K562 (cell line): ENCODE measurements around the gene RIMKLA. TPM values are rescaled to one million over a fixed set of nuclear protein-coding genes. Genes with fewer than 3 reads are reported as not detected.

ENCODE experiments used
- ATAC-seq: fragments of 200-7000 bp; cut with Tn5 transposase; 3 replicates; pipeline ENCODE4 v1.9.1; 2020; ENCODE audit warnings: moderate library complexity
- BruUV-seq: library from RNA; stranded (reverse); fragments of 400-500 nt; replicated peaks from 2 replicates; lab custom pipeline; 2021; lab: Mats Ljungman, UMichigan
- CTCF ChIA-PET: fragments of 300-600 bp; formaldehyde crosslinking; extraction: SDS; loops from one replicate; lab custom pipeline; 2021; ENCODE audit warnings: low intra/inter-chr PET ratio; lab: Yijun Ruan, JAX
- POLR2A ChIA-PET: fragments of 300-600, 350-650 bp; sonication (Branson Sonifier 250); formaldehyde crosslinking; extraction: SDS; loops from one replicate; lab custom pipeline; 2021; ENCODE audit warnings: antibody characterized with exemption, inconsistent platforms; lab: Yijun Ruan, JAX
- DNase-seq, 4 experiments: peaks; one replicate each; pipeline versions ENCODE4 v3.0.0 to v3.0.0-alpha.2; 2011 to 2018; ENCODE audit warnings: low spot score in 3 of 4, mixed read lengths in 3 of 4; ENCODE audit errors: extremely low read depth in 1 of 4
- FAIRE-seq: peaks from 2 replicates; lab custom pipeline; 2011; peaks lifted over from hg19 to GRCh38; lab: Jason Lieb, UNC
- H2AFZ ChIP-seq: 2 replicates; pipeline ENCODE4 v1.6.0; 2011; ENCODE audit warnings: low read depth, low read length, control low read depth, inconsistent platforms
- H3K27ac ChIP-seq: fragments of 200-600 bp; 3 replicates; pipeline ENCODE4 v1.8.0; 2011; ENCODE audit warnings: low read depth, mild to moderate bottlenecking, control low read depth, inconsistent platforms, low read length, moderate library complexity, mixed read lengths; ENCODE audit errors: extremely low read depth
- H3K27me3 ChIP-seq, 2 experiments: fragments of 300-600 bp in 1 of 2; 2 replicates in 1 of 2; 3 replicates in 1 of 2; pipeline versions ENCODE4 v1.6.0 to v1.8.0; 2011; ENCODE audit warnings: inconsistent platforms in 2 of 2, low read length in 2 of 2, mild to moderate bottlenecking in 1 of 2, mixed read lengths in 1 of 2, moderate library complexity in 1 of 2; ENCODE audit not compliant: control insufficient read depth in 2 of 2, insufficient read depth in 2 of 2
- H3K36me3 ChIP-seq: fragments of 300-600 bp; 3 replicates; pipeline ENCODE4 v1.8.0; 2011; ENCODE audit warnings: mild to moderate bottlenecking, low read length, inconsistent platforms; ENCODE audit not compliant: control insufficient read depth, insufficient read depth
- H3K4me1 ChIP-seq, 2 experiments: fragments of 200-600 bp in 1 of 2; replicated peaks in 1 of 2; 2 replicates in 1 of 2; 3 replicates in 1 of 2; pipeline versions ENCODE4 v1.5.1 to v1.8.0; 2011; ENCODE audit warnings: inconsistent platforms in 2 of 2, low read length in 2 of 2, mild to moderate bottlenecking in 1 of 2, mixed read lengths in 1 of 2, moderate library complexity in 1 of 2; ENCODE audit not compliant: control insufficient read depth in 2 of 2, insufficient read depth in 2 of 2
- H3K4me2 ChIP-seq: 2 replicates; pipeline ENCODE4 v1.6.1; 2011; ENCODE audit warnings: low read length, control low read depth, inconsistent platforms, mixed read lengths; ENCODE audit not compliant: insufficient read depth
- H3K4me3 ChIP-seq: fragments of 200-600 bp; sonication (generic), shearing (Covaris generic); 2 replicates; pipeline ENCODE4 v1.5.1; 2016; ENCODE audit warnings: control low read depth, inconsistent platforms
- H3K79me2 ChIP-seq: fragments of 200-600 bp; 3 replicates; pipeline ENCODE4 v1.8.0; 2011; ENCODE audit warnings: low read length, inconsistent platforms; ENCODE audit not compliant: control insufficient read depth, insufficient read depth
- H3K9ac ChIP-seq, 2 experiments: 2 replicates each; pipeline versions ENCODE4 v1.6.0 to v1.6.1; 2011; ENCODE audit warnings: low read depth in 2 of 2, low read length in 2 of 2, control low read depth in 1 of 2, inconsistent platforms in 1 of 2, mild to moderate bottlenecking in 1 of 2, mixed read lengths in 1 of 2; ENCODE audit not compliant: insufficient read depth in 1 of 2
- H3K9me1 ChIP-seq: one replicate; pipeline ENCODE4 v1.6.0; 2011; ENCODE audit warnings: inconsistent platforms, mild to moderate bottlenecking, low read length, moderate library complexity; ENCODE audit not compliant: control insufficient read depth, insufficient read depth
- H3K9me3 ChIP-seq: replicated peaks from 2 replicates; pipeline ENCODE4 v1.5.1; 2011; ENCODE audit warnings: low read depth, low read length, inconsistent platforms; ENCODE audit not compliant: control insufficient read depth, insufficient read depth
- H4K20me1 ChIP-seq: replicated peaks from 2 replicates; pipeline ENCODE4 v1.6.1; 2011; ENCODE audit warnings: low read length, inconsistent platforms, mixed read lengths; ENCODE audit not compliant: control insufficient read depth, insufficient read depth
- CTCF ChIP-seq, 3 experiments: IDR thresholded peaks in 2 of 3; conservative IDR thresholded peaks in 1 of 3; 2 replicates each; pipeline ENCODE4 v1.5.1; 2011 to 2012; ENCODE audit warnings: low read length in 3 of 3, mild to moderate bottlenecking in 3 of 3, control low read depth in 2 of 3, improper control_type of control experiment in 1 of 3, inconsistent platforms in 1 of 3, low read depth in 1 of 3, mixed read lengths in 1 of 3, moderate library complexity in 1 of 3; ENCODE audit not compliant: insufficient read depth in 2 of 3
- CUX1 ChIP-seq: fragments of 200-800 bp; sonication (Bioruptor generic); IDR thresholded peaks from 2 replicates; pipeline ENCODE4 v1.6.1; 2016; ENCODE audit warnings: missing genetic modification characterization, missing compliant biosample characterization
- FOSL1 ChIP-seq: fragments of 200-800 bp; sonication (Bioruptor generic); conservative IDR thresholded peaks from 2 replicates; pipeline ENCODE4 v1.6.1; 2016; ENCODE audit warnings: missing genetic modification characterization, missing compliant biosample characterization
- GTF2F1 ChIP-seq: IDR thresholded peaks from 2 replicates; pipeline ENCODE4 v1.6.1; 2011; ENCODE audit warnings: low read depth, low read length, improper control_type of control experiment
- KLF10 ChIP-seq: fragments of 250-450 bp; sonication (Bioruptor Pico); IDR thresholded peaks from 2 replicates; pipeline ENCODE4 v1.6.1; 2021; ENCODE audit warnings: matching md5 sums
- NONO ChIP-seq, 2 experiments: fragments of 200-400 bp in 1 of 2; fragments of 450-650 bp in 1 of 2; formaldehyde crosslinking in 1 of 2; IDR thresholded peaks; 2 replicates each; pipeline ENCODE4 v1.6.1; 2017; ENCODE audit warnings: low read depth in 2 of 2, mild to moderate bottlenecking in 2 of 2, moderate library complexity in 2 of 2, low read length in 1 of 2
- POLR3G ChIP-seq: IDR thresholded peaks from 2 replicates; pipeline ENCODE4 v1.6.1; 2011; ENCODE audit not compliant: insufficient read length, insufficient replicate concordance; ENCODE audit errors: extremely low read depth
- RCOR1 ChIP-seq, 2 experiments: IDR thresholded peaks; 2 replicates each; pipeline ENCODE4 v1.6.1; 2012; ENCODE audit warnings: low read depth in 2 of 2, low read length in 2 of 2, borderline replicate concordance in 1 of 2, improper control_type of control experiment in 1 of 2
- RNF2 ChIP-seq: sonication (generic); IDR thresholded peaks from 2 replicates; pipeline ENCODE4 v1.6.1; 2016
- SREBF1 ChIP-seq: fragments of 150-350 bp; IDR thresholded peaks from 2 replicates; pipeline ENCODE4 v1.6.1; 2014; ENCODE audit warnings: antibody characterized with exemption, low read depth, low read length, borderline replicate concordance
- SRF ChIP-seq, 2 experiments: fragments of 250-450, 450-650 bp in 1 of 2; sonication (Bioruptor Pico) in 1 of 2; sonication (generic) in 1 of 2; formaldehyde crosslinking; IDR thresholded peaks; 2 replicates each; pipeline versions ENCODE4 v1.5.0 to v1.5.1; 2020 to 2022; ENCODE audit warnings: mild to moderate bottlenecking in 1 of 2, missing genetic modification reagents in 1 of 2
- ZBTB34 ChIP-seq: fragments of 250-450 bp; sonication (Bioruptor Pico); IDR thresholded peaks from 2 replicates; pipeline ENCODE4 v1.8.0; 2021; ENCODE audit warnings: mild to moderate bottlenecking, moderate library complexity
- WGBS: fragments of 100-300 bp; shearing (Covaris generic); methylation state at CpG from one replicate; pipeline ENCODE4 v1.1.6; 2016; ENCODE audit warnings: low coverage, mixed read lengths; ENCODE audit not compliant: insufficient coverage; ENCODE audit errors: missing lambda C conversion rate; 5-methylcytosine and 5-hydroxymethylcytosine counted together
- in situ Hi-C: fragments of 300-500 bp; cut with MboI; formaldehyde crosslinking; loops from 4 replicates; pipeline ENCODE4 v1.15.0; 2018; ENCODE audit warnings: inconsistent platforms, mixed read lengths
- intact Hi-C: fragments of 100-400 bp; cut with micrococcal nuclease; formaldehyde crosslinking; loops from 2 replicates; pipeline ENCODE4 v1.14.2; 2022
- polyA plus RNA-seq, 8 experiments: library from polyadenylated mRNA; depleted of rRNA in 4 of 8; stranded (reverse) in 5 of 8; unstranded in 3 of 8; fragments of >200 nt; fragmentation: Nextera tagmentation in 2 of 8; fragmentation: Illumina TruSeq in 1 of 8; extraction: Ambion mirVana in 2 of 8; extraction: Trizol in 1 of 8; gene quantifications; 2 replicates each; pipeline versions ENCODE4 v1.2.1 to v1.2.3, GENCODE V29; 2011 to 2014; ENCODE audit warnings: inconsistent platforms in 1 of 8, missing spikeins in 1 of 8
- total RNA-seq, 7 experiments: library from RNA; depleted of rRNA in 6 of 7; stranded (reverse); fragments of >200 nt in 6 of 7; fragmentation: Illumina TruSeq in 2 of 7; extraction: Trizol in 2 of 7; gene quantifications; 2 replicates each; pipeline versions ENCODE4 v1.2.1 to v1.2.3, GENCODE V29; 2011 to 2021; ENCODE audit warnings: low replicate concordance in 1 of 7
- TF ChIP-seq, protein P1 (sequence below): fragments of 250-450 bp; sonication (Bioruptor Pico); IDR thresholded peaks from 2 replicates; pipeline ENCODE4 v1.5.0; 2021

RIMKLA gene
- total and polyA plus RNA-seq, 9 of the 15 experiments (the other 6 are each of a cell fraction or from before 2014, with no cell fraction given), result 0.02 TPM; not detected in 8

GRCh38 chr1:42418516-42418915, 37.9 kb downstream of the RIMKLA start:
- Histone ChIP-seq H3K36me3 (no peaks in the 10 kb centered on the region), H4K20me1 (no peaks in the 10 kb centered on the region), H3K4me1 (no peaks in the 10 kb centered on the region; a peak in 1 of 5 replicates), H3K9me1 (no peaks in the 10 kb centered on the region), H3K27ac (no peak overlapping the region), H3K79me2 (no peaks in the 10 kb centered on the region), H3K4me2 (no peak overlapping the region), H3K27me3 (peaks cover 55 to 58% of the 10 kb centered on the region in 2 experiments), H3K9me3 (no peaks in the 10 kb centered on the region), H3K9ac (no peak overlapping the region), H3K4me3 (no peak overlapping the region), H2AFZ (no peak overlapping the region)
- no TSS peak for BruUV-seq
- intact Hi-C loops, result no loop called here
- FAIRE-seq (no peak), DNase-seq (no peak), ATAC-seq (no peak)
- ChIA-PET POLR2A (interaction anchor here (0.7 kb wide), 1 partner anchor 114 kb away, joined by 4 read pairs; no protein-coding TSS in a partner anchor), CTCF (no interaction called here)
- 8% methylated on average over 1 of the region's 1 CpG for WGBS
- in situ Hi-C loops, result no loop called here
- TF ChIP-seq SREBF1 (no peak), GTF2F1 (no peak), RCOR1 (IDR thresholded peaks at IDR 0.05; ENCODE audit: borderline replicate concordance in 1 of 2, low read depth in 2 of 2, low read length in 2 of 2) (no peak), ZBTB34 (no peak), KLF10 (CRISPR knock-in tag) (no peak), SRF (CRISPR knock-in tag; IDR thresholded peaks at IDR 0.05) (no peak), NONO (IDR thresholded peaks at IDR 0.05; ENCODE audit: low read depth in 2 of 2, low read length in 1 of 2) (no peak), FOSL1 (tag) (no peak), CUX1 (CRISPR knock-in tag) (no peak), RNF2 (no peak), CTCF (IDR thresholded peaks at IDR 0.05 in 2 of 3, conservative IDR thresholded peaks at IDR 0.05 in 1 of 3; ENCODE audit: insufficient read depth in 2 of 3, low read depth in 1 of 3, low read length in 3 of 3) (no peak), POLR3G (no peak)
- TF ChIP-seq, protein P1, sequence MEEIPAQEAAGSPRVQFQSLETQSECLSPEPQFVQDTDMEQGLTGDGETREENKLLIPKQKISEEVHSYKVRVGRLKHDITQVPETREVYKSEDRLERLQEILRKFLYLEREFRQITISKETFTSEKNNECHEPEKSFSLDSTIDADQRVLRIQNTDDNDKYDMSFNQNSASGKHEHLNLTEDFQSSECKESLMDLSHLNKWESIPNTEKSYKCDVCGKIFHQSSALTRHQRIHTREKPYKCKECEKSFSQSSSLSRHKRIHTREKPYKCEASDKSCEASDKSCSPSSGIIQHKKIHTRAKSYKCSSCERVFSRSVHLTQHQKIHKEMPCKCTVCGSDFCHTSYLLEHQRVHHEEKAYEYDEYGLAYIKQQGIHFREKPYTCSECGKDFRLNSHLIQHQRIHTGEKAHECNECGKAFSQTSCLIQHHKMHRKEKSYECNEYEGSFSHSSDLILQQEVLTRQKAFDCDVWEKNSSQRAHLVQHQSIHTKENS, result no peak
